ENCODE results near the gene ENTPD1.

DNA sequence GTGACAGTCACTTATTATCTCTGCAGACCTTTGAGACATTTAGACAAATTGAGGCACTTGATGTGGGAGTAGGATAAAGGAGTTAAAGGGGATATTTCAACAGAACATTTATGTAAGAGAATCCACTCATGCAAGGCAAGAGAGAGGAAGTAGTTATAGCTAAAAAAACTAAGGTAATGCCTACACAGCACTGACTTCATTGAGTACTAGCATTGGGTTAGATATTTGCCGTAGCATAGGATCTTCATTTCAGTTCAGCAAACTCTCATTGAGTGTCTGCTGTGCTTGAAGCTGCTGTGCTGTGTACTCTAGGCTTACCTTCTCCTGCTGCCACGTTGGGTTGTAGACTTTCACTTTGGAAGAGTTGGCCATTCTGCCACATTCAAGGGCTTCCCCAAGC, 10.5 kb upstream of the ENTPD1 start:
- TF ChIP-seq, protein P1, sequence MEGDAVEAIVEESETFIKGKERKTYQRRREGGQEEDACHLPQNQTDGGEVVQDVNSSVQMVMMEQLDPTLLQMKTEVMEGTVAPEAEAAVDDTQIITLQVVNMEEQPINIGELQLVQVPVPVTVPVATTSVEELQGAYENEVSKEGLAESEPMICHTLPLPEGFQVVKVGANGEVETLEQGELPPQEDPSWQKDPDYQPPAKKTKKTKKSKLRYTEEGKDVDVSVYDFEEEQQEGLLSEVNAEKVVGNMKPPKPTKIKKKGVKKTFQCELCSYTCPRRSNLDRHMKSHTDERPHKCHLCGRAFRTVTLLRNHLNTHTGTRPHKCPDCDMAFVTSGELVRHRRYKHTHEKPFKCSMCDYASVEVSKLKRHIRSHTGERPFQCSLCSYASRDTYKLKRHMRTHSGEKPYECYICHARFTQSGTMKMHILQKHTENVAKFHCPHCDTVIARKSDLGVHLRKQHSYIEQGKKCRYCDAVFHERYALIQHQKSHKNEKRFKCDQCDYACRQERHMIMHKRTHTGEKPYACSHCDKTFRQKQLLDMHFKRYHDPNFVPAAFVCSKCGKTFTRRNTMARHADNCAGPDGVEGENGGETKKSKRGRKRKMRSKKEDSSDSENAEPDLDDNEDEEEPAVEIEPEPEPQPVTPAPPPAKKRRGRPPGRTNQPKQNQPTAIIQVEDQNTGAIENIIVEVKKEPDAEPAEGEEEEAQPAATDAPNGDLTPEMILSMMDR (conservative IDR thresholded peaks at IDR 0.05), result no peak
- TF ChIP-seq EZH2 (IDR thresholded peaks at IDR 0.05; ENCODE audit: low read depth), result no peak
